Endodermal cell (in vitro differentiated cells): ENCODE results near the gene SCD. TPM values are rescaled to one million over a fixed set of nuclear protein-coding genes. Genes with fewer than 3 reads are reported as not detected.
A peak's percentile ranks its signal among the peaks of the same experiment; 100 is the strongest.

Experiments
- DNase-seq: peaks from one replicate; pipeline ENCODE4 v3.0.0-alpha.2; 2017
- H3K27ac ChIP-seq: 2 replicates; pipeline ENCODE4 v1.5.1; 2013; ENCODE audit warnings: mild to moderate bottlenecking, low read depth, low read length, moderate library complexity
- H3K27me3 ChIP-seq: 2 replicates; pipeline ENCODE4 v1.6.1; 2013; ENCODE audit warnings: mild to moderate bottlenecking, low read length, moderate library complexity; ENCODE audit not compliant: insufficient read depth, control insufficient read depth, poor library complexity, severe bottlenecking
- H3K36me3 ChIP-seq: 2 replicates; pipeline ENCODE4 v1.7.0; 2013; ENCODE audit warnings: mild to moderate bottlenecking, low read length, moderate library complexity; ENCODE audit not compliant: control insufficient read depth, insufficient read depth
- H3K4me1 ChIP-seq: one replicate; pipeline ENCODE4 v1.7.0; 2013; ENCODE audit warnings: low read length; ENCODE audit not compliant: control insufficient read depth, insufficient read depth
- H3K4me3 ChIP-seq: 2 replicates; pipeline ENCODE4 v1.5.1; 2013; ENCODE audit warnings: mild to moderate bottlenecking, low read length, moderate library complexity
- H3K9ac ChIP-seq: 2 replicates; pipeline ENCODE4 v1.6.1; 2013; ENCODE audit warnings: mild to moderate bottlenecking, low read length, moderate library complexity; ENCODE audit not compliant: poor library complexity, severe bottlenecking; ENCODE audit errors: extremely low read depth
- H3K9me3 ChIP-seq: 2 replicates; pipeline ENCODE4 v1.6.1; 2013; ENCODE audit warnings: mild to moderate bottlenecking, low read length, moderate library complexity; ENCODE audit not compliant: control insufficient read depth
- H3K27ac Mint-ChIP-seq: 2 replicates; pipeline ENCODE4 v1.8.0; 2020; ENCODE audit warnings: mixed read lengths
- H3K27me3 Mint-ChIP-seq: 2 replicates; pipeline ENCODE4 v1.8.0; 2021; ENCODE audit warnings: mild to moderate bottlenecking, mixed read lengths; ENCODE audit not compliant: insufficient read depth
- H3K36me3 Mint-ChIP-seq: 2 replicates; pipeline ENCODE4 v1.8.0; 2020; ENCODE audit warnings: low read depth, mixed read lengths
- H3K4me1 Mint-ChIP-seq: 2 replicates; pipeline ENCODE4 v1.8.0; 2020; ENCODE audit warnings: mixed read lengths
- H3K4me3 Mint-ChIP-seq: 2 replicates; pipeline ENCODE4 v1.8.0; 2020; ENCODE audit warnings: mild to moderate bottlenecking, moderate library complexity, mixed read lengths
- H3K9me3 Mint-ChIP-seq: 2 replicates; pipeline ENCODE4 v1.8.0; 2020; ENCODE audit warnings: mild to moderate bottlenecking, mixed read lengths
- WGBS, 2 experiments: methylation state at CpG; one replicate each; pipeline versions ENCODE4 v1.1.5 to v1.1.7; 2013; ENCODE audit warnings: missing lambda C conversion rate in 2 of 2, mixed read lengths in 1 of 2; ENCODE audit not compliant: insufficient coverage in 1 of 2, insufficient read length in 1 of 2; 5-methylcytosine and 5-hydroxymethylcytosine counted together
- total RNA-seq, 2 donors: library from RNA; stranded (reverse); fragmentation: NEBNext Ultra II Directional in 1 of 2; extraction: Animal tissue kit (Norgen Biotek cat#: 25700) in 1 of 2; gene quantifications; 2 replicates in 1 of 2; 3 replicates in 1 of 2; pipeline ENCODE4 v1.2.1, GENCODE V29; 2021
- TF ChIP-seq, protein P1 (sequence below): fragments of 200-600 bp; sonication (generic); conservative IDR thresholded peaks from 2 replicates; pipeline ENCODE4 v1.5.0; 2021; ENCODE audit warnings: antibody characterized with exemption, mild to moderate bottlenecking

Gene SCD
- total RNA-seq, 2 donors from 2014 or later: 369 to 442 TPM

DNA sequence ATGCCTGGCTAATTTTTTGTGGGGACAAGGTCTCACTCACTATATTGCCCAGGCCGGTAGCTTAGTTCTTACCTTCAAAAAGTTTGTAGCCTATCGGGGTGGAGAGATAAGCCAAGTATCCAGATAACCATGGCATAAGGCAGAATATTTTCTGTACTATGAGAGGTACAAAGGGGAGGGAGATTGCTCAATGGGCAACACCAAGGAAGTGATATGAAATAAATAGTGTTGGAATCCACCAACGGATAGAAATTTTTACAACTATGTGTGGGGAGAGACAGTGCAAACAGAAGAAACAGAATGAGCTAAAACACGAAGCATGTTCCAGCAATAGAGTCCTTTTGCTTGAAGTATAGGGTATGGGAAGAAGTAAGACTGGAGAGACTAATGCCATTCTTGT is 8.1 kb downstream of the SCD start:
- H3K27me3 Mint-ChIP-seq: no peaks in the 10 kb centered on the region
- TF ChIP-seq, protein P1, sequence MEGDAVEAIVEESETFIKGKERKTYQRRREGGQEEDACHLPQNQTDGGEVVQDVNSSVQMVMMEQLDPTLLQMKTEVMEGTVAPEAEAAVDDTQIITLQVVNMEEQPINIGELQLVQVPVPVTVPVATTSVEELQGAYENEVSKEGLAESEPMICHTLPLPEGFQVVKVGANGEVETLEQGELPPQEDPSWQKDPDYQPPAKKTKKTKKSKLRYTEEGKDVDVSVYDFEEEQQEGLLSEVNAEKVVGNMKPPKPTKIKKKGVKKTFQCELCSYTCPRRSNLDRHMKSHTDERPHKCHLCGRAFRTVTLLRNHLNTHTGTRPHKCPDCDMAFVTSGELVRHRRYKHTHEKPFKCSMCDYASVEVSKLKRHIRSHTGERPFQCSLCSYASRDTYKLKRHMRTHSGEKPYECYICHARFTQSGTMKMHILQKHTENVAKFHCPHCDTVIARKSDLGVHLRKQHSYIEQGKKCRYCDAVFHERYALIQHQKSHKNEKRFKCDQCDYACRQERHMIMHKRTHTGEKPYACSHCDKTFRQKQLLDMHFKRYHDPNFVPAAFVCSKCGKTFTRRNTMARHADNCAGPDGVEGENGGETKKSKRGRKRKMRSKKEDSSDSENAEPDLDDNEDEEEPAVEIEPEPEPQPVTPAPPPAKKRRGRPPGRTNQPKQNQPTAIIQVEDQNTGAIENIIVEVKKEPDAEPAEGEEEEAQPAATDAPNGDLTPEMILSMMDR: no peak
- H3K36me3 Mint-ChIP-seq: peaks cover 89% of the 10 kb centered on the region
- H3K27ac ChIP-seq: no peak overlapping the region
- 92 to 100% methylated on average over 3 to 4 of the region's 4 CpGs for WGBS, 2 experiments
- H3K4me1 ChIP-seq: peaks cover 24% of the 10 kb centered on the region
- no peaks in the 10 kb centered on the region for H3K27me3 ChIP-seq
- no peak overlapping the region for H3K4me3 ChIP-seq
- H3K9me3 ChIP-seq: peaks cover 5% of the 10 kb centered on the region
- H3K9ac ChIP-seq: no peak overlapping the region
- peaks cover 83% of the 10 kb centered on the region for H3K36me3 ChIP-seq
- no peak overlapping the region for H3K27ac Mint-ChIP-seq
- no peak overlapping the region for H3K4me3 Mint-ChIP-seq
- H3K4me1 Mint-ChIP-seq: peaks cover 44% of the 10 kb centered on the region
- H3K9me3 Mint-ChIP-seq: peaks cover 2% of the 10 kb centered on the region
- no peak for DNase-seq

- Histone ChIP-seq H3K36me3 (peaks cover 83% of the 10 kb centered on the region), H3K27me3 (no peaks in the 10 kb centered on the region), H3K9me3 (peaks cover 5% of the 10 kb centered on the region), H3K4me3 (no peak overlapping the region), H3K27ac (no peak overlapping the region), H3K4me1 (peaks cover 26% of the 10 kb centered on the region), H3K9ac (no peak overlapping the region)
- 95 to 96% methylated on average over 11 to 14 of the region's 14 CpGs for WGBS, 2 experiments
- Mint-ChIP-seq H3K4me1 (peaks cover 44% of the 10 kb centered on the region), H3K36me3 (peaks cover 90% of the 10 kb centered on the region), H3K27me3 (no peaks in the 10 kb centered on the region), H3K9me3 (peaks cover 2% of the 10 kb centered on the region), H3K27ac (no peak overlapping the region), H3K4me3 (no peak overlapping the region)
- TF ChIP-seq, protein P1: no peak
- peak; percentile 29 for DNase-seq
Observed at GRCh38 chr10:100356067-100357017, 9.3 kb downstream of the SCD start.

DNA sequence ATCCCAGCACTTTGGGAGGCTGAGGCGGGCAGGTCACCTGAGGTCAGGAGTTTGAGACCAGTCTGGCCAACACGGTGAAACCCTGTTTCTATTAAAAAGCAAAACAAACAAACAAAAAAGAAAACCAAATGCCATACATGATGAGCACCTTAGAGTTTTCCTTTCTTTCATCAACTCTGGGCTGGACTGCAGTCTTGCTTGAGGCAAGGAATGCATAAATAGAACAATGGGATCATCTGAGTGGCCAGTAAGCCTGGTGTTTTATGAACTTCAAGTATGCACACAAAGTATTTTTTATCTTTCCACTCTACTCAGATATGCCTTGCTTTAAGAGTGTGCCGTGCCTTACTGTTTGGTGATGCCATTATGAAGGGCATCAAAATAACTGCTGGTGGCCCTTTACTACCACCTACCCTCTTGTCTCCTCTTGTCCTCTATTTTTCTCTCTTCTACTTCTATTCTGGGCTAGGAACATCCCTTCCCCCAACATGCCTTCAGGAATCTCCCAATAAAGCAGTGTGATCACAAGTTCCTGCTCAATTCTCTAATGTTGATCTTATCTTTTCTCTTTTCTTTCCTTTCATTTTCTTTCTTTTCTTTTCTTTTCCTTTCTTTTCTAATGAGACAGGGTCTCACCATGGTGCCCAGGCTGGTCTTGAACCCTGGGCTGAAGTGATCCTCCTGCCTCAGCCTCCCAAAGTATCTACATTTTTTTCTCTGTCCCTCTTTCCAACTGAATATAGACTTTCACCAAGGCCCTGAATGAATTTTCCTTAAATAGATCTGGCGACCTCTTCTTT is 10.2 kb downstream of the SCD start:
- no peaks in the 10 kb centered on the region for H3K27me3 ChIP-seq
- Mint-ChIP-seq H3K4me1 (peaks cover 47% of the 10 kb centered on the region), H3K4me3 (peak overlapping the region; percentile 1), H3K9me3 (peaks cover 2% of the 10 kb centered on the region), H3K27me3 (no peaks in the 10 kb centered on the region), H3K27ac (no peak overlapping the region), H3K36me3 (peaks cover 89% of the 10 kb centered on the region)
- H3K27ac ChIP-seq: no peak overlapping the region
- H3K9ac ChIP-seq: no peak overlapping the region
- H3K36me3 ChIP-seq: peaks cover 82% of the 10 kb centered on the region
- 88 to 98% methylated on average over 4 of the region's 4 CpGs for WGBS, 2 experiments
- H3K4me3 ChIP-seq: peak overlapping the region; percentile 44
- H3K9me3 ChIP-seq: peaks cover 5% of the 10 kb centered on the region
- H3K4me1 ChIP-seq: peaks cover 26% of the 10 kb centered on the region
- peak; percentile 9 for DNase-seq
- TF ChIP-seq, protein P1: no peak
